Activated T-cell treated with anti-CD3 and anti-CD28 coated beads for 48 hours (primary cell): ENCODE measurements around the gene SRP14.
"Not testable (repeated sequence)": the region's sequence is repeated elsewhere in the genome, so short reads cannot be mapped to it uniquely, and the experiment has no call there.

Experiments used
- DNase-seq: peaks from one replicate; pipeline ENCODE4 v3.0.0-alpha.2; 2020; ENCODE audit warnings: low read depth

Gene SRP14

DNA sequence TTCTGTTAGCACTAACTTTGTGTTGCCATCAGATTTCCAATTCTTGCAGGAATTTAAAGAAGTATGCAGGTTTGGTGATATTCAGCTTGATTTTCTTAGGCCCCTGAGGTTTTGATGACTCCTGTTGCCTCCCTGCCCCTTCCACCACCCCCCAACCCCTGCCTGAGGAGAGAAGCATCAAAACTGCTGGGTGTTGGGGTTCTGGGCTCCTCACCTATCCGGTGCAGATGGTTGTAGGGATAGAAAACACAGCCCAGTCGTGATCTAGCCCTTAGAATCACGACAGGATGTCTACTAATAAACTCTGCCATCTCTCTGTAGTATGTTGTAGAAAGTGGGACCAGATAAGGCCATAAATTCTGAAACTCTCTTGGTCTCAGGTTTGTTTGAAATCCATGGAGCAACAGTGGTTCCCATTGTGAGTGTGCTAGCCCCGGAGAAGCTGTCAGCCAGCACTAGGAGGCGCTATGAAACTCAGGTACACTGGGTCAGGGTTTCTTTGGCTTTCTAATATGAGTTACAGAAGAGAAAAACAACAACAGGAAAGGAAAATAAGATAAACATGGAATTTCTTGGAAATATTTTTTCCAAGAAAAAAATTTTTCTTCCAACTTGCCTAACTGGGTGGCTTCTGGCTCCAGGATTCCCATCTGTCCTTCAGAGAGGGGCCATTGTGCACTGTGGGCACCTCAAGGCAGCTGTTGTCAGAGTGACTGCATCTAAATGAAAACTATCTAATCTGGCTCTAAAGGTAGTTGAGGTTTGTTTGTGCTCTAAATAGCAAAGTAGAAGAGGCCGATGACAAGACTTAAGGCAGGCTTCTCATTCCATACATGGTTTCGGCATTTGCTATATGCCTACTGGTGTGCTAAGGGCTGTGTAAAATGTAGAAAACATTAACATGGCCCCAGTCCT is 8.7 kb downstream of the SRP14 start:
- no peak for DNase-seq

DNA sequence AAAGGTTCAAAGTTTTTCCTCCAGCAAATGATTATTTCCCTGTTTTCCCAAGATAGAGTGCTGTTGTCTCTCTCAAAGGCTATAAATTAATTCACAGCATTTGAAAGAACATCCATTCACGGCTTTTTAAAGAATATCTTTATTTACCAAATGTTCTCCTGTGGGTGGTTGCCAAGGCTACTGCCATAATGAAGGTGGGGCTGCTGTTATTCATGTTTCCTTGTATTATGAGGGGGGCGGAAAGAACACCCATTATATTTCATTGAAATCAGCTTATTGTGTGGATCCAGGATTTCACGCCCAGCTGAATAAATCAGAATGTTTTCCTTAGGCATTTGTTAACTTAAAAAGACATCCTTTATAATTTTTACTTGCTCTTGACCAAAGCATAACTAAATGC is 10.1 kb downstream of the SRP14 start:
- DNase-seq, result no peak

DNA sequence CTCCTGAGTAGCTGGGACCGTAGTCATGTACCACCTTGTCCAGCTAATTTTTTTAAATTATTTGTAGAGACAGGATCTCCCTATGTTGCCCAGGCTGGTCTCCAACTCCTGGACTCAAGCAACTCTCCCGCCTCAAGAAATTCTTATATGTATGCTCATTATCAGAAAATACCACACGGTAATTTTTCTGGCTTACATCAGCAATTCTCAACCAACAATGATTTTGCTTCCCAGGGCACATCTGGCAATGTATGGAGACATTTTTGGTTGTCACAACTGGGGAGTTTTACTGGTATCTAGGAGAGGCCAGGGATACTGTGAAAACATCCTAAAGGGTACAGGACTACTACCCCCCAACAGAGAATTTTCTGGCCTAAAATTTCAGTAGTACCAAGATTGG is 10.8 kb downstream of the SRP14 start:
- no peak for DNase-seq

DNA sequence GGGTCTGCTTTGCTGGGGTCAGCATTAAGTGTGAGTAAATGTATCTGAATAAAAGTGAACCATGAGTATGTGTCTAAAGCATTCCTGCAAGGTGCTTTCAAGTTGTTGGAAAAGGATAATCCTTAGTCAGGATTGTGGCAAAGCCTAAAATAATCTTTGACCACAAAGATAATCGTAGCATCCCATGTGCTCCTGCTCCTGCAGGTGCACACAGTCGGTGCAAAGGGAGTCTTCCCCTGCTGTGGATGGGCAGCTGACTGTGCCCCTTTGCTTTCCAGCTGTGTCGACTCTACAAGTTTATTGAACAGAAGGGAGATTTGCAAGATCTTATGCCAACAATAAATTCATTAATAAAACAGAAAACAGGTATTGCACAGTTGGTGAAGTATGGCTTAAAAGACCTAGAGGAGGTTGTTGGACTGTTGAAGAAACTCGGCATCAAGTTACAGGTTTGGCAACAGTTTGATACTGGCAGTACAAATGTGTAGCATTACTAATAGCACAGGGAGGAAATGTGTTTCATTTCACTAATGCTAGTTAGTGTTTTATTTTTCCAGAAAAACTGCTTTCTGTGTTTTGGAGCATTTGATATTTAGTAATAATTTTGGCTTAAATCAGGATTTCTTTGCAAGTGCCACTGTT is 22.6 kb downstream of the SRP14 start:
- DNase-seq, result no peak

DNA sequence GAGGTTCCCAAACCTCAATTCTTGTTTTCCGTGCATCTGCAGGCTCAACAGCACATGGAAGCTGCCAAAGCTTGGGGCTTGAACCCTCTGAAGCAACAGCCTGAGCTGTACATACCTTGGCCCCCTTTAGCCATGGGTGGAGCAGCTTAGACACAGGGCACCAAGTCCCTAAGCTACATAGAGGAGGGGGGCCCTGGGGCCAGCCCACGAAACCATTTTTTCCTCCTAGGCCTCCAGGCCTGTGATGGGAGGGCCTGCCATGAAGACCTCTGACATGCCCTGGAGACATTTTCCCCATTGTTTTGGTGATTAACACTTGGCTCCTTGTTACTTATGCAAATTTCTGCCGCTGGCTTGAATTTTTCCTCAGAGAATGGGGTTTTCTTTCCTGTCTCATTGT is 24.6 kb downstream of the SRP14 start:
- DNase-seq, result no peak

DNA sequence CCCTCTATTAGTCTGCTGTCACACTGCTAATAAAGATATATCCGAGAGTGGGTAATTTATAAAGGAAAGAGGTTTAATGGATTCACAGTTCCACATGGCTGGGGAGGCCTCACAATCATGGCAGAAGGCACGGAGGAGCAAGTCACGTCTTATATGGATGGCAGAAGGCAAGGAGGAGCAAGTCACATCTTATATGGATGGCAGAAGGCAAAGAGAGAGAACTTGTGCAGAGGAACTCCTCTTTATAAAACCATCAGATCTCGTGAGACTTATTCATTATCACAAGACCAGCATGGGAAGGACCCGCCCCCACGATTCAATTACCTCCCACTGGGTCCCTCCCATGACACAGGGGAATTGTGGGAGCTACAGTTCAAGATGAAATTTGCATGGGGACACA is 25.6 kb downstream of the SRP14 start:
- DNase-seq, result not testable (repeated sequence)

DNA sequence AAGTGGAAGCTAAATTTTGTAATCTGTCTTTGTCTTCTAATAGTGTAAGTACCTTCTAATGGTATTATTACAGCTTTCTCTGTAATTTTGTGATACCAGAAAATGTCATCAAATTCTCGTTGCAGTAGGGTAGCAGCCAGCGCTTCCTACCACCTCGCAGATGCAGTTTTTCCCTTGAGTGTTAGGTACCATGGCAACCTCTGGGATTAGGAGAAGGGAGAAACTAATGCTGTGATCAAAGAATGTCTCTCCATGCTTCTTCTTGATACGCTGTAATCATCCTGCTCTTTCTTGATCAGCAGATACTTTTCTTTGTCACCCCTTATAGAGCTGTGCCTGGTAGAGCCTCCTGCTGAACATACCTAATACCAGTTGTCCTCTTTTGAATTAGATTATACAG is 27.7 kb downstream of the SRP14 start:
- no peak for DNase-seq

DNA sequence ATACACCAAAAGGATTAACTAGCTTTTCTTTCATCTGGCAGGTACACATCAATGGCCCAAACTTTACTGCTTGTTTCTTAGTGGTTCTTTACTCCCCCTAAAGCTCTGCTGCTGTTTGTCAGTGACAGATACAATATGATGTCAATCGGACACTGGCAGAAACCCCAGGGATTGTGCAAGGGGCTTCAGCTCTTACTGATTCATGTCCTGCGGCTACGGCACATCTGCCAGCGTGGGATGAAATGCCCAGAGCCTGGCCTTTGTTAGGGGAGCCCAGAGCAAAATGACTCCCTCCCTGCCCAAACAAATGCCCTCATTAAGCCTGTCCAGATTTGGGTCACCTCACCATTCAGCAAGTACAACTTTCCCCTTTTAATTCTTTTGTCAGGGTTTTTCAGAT is 28.3 kb downstream of the SRP14 start:
- no peak for DNase-seq

DNA sequence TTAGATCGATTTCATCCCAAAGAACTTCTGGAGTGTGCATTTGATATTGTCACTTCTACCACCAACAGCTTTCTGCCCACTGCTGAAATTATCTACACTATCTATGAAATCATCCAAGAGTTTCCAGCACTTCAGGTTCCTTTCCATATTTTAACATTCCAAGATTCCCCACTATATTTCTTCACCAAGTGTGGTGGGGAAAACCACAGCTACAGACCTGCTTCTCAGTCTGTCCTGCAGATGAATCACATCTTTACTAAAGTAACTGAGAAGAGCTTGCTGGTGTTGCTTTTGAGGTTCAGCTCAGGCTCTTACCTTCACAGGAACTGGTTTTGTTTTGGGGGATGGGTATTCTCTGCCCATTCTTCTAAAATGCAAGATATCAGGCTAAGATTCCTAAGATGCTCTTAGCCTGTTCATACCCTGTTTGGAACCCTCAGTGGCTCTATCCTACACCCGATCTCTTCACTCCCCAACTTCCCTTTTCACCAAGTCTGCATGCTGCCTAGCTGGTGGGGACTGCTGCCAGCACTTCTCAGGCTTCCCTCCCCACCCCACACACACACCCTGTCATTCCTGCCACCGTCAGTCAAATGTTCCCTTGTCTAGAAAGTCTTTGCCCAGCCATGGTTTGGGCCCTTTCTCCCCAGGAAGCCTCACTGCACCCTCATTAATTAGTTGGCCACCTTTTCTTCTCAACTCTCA is 30.8 kb downstream of the SRP14 start:
- no peak for DNase-seq

DNA sequence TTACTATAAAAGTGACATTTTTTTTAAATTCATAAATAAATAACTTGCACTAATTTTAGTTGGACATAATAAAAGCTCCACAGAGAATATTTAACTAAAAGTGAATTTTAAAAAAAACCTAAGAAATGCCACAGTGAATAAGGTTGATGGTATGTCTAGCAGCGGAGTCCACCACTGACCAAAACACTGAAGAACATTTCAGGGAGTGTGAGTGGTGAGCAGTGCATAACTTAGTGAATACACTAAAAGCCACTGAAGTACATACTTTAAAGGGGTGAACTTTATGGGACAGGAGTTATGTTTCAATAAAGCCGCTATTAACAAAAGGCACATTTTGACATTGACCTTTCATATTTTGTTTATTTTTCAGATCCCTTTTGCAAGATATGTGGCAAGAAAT is 32.3 kb downstream of the SRP14 start:
- no peak for DNase-seq

DNA sequence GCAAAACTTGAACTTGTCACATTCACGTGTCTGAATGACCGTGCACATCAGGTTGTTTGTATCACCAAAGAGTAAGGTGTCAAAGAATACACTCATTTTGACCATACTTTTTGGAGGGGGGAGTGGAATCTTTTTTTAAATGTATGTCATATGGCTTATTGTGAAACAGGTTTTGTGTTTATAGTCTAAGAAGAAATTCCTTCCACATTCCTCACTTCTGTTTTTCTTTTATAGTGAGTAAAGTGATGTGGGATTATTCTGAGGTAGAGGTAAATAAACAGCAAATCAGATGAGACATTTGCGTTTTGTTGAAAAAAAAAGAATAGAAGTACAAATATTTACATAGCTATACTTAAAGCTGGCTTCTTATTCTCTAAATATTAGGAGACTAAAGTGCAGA is 33.0 kb downstream of the SRP14 start:
- DNase-seq, result no peak

DNA sequence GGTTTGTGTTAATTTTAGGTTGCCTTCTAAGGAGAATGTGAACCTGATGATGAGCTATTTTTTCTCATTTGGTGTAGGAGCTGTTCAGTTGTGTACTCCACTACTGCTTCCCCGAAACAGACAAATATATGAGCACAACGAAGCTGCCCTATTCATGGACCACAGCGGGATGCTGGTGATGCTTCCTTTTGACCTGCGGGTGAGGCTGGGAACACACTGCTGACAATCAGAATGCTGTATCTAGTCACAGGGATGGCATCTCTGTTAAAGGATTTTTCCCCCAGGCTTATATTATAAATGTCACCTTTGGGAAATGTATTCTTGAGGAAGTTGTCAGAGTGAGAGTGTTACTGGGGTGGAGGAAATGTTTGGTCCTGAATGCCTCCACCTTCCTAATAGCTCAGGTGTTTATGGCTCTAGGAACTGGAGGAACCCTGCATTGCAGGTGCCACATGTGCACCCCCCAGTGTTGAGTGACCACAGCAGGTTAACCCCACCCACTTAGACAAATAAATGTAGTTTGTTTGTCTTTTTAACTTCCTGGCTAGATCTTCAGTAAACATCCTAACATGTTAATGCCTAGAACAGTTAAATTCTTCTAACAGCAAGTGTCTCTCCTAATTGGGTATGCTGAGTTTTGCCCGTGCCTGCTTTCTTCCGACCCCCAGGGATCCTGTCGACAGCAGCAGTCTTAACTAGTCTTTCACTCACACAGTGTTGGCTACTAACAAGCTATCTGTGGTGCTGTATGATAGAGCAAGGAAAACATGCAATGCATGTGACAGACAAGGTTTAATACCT is 35.7 kb downstream of the SRP14 start:
- DNase-seq, result no peak

DNA sequence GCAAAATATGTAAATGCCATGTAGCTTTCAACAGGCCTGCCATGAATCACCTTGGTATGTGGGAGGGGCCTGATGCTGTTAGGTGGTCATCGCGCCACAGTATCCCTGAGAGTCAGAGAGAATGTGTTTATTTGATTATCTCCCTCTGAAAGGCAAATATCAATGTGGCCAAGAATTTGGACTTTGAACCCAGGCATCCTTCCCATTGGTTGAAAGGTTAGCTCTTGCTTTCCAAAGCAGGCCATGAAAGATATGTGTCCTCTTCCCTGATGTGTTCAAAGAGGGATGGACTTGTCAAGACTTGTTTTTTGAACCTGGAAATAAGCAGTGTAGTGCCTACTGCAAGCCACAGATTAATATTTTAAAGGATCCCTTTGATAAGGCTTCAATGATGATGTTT is 36.7 kb downstream of the SRP14 start:
- DNase-seq, result no peak

DNA sequence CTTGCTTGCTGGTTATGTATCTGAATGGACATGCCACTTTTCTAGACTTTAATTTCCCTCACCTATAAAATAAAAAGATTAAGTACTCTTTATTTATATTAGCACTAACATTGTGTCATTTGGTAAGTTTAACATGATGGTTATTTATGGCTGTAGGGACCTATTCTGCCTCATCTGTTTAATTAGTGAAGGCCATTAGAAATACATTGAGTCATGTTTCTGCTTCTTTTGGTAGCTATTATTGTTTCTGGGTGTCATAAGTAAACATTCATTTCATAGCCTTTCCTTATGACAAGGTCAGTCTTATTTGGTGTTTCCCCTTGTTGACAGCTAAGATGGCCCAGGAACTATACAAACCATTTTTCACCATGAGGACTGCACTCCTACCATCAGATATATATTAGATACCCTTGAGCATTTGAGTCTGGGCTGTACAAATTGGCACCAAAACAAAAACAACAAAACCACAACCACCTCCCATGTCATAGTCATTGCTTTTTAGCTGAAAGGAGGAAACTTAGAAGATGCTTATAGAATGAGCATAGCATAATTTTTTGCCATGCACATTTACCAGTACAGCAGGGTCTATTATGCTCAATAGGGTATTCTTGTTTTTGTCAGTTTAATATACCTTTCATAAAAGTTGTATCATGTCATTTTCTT is 39.3 kb downstream of the SRP14 start:
- DNase-seq, result no peak

DNA sequence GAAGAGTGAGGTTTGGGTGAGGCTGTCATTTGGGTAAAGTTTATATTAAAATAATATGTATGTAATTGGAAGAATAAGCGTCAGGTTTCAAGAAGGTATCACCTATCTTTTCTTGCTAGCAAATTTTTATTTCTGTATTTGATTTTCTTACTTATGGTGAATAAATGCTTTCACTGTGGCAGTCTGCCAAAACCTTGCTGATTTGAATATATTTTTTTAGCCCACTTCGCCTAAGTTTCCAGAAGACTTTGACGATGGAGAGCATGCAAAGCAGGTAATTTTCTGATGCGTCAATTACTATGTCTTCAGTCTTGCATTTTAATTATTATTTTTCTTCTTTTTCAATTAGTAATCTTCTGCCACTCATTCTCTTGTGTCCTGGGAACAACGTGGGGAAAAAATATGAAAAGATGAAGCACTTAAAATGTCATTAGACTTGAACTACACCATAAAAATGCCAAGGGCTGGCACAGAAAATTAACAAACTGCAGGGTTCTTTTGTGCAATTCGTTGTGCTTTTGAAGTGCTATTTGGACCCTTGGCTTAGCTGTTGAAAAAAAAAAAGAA is 40.4 kb downstream of the SRP14 start:
- no peak for DNase-seq

DNA sequence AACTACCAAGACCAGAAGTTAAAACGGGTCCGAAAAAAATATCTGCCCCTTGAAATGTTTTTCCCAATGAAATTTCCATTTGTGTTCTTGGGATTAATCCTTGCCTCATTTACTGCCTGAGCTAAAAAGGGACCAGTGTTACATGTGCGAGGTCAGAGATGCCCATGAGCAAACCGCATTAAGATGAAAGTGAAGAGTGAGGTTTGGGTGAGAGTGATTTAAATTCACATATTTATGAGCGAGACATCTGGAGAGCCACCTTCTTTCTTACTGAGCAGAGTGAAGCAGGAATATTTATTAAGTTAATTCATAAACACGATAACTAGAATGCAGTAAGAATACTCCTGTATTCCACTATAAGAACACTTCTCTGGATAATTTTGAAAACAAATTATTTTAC is 41.3 kb downstream of the SRP14 start:
- no peak for DNase-seq

DNA sequence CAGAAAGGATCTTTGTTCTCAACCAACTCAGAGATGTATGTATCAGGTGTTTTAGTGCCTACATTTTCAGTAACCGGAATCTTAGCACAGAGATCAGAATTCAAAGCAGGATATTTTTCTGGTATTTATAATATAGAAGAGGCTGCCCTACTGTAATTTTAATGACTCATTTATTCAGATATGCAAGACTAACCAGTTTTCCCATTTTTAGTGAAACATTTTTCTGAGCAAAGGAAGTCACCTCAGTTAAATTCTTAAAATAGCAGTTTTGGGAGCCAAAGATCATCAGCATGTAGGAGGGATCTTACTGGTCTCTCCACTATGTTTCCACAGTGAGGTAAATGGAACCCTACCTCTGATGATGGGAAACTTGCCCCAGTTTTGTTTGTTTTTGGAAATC is 42.0 kb downstream of the SRP14 start:
- no peak for DNase-seq

DNA sequence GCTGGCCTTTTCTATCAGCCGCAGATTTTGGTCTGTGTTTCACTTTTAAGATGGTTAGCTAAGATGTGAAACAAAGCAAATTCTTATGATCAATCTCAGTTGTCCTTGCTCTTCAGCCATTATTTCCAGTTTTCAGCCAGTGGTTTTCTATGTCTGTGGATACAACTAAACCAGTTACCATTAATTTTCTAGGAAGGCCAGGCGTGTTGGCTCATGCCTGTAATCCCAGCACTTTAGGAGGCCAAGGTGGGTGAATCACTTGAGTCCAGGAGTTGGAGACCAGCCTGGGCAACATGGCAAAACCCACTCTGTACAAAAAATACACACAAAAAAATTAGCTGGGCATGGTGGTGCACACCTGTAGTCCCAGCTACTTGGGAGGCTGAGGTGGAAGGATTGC is 42.8 kb downstream of the SRP14 start:
- not testable (repeated sequence) for DNase-seq

DNA sequence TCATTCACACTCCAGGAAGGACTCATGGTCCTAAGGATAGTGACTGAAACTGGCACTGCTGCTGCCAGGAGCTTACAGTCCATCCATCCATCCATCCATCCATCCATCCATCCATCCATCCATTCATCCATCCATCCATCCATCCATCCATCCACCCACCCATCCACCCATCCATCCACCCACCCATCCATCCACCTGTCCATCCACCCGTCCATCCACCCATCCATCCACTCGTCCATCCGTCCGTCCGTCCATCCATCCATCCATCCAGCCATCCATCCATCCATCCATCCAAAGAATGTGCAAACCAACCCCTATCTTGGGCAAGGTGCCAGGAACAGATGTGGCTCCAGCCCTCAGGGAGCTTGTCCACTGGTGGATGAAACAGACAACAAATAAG is 46.0 kb downstream of the SRP14 start:
- DNase-seq, result not testable (repeated sequence)

DNA sequence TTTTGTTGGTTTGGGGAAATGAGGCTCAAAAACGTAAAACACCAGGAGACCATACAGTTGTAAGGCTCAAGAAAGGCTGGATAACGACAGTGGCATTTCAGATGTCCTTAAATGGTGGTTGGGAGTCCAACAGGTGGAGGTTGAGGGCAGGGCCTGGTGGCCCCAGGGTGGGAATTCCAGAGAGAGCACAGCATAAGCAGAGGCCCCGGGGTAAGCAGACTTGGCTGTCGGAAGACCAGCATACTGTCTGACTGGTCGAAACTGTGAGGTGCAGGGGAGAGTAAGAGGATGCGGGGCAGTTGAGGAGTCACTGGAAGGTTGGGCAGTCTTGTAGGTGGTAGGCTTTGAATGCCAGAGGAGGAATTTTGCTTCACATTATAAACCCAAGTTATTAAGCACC is 48.3 kb downstream of the SRP14 start:
- no peak for DNase-seq

DNA sequence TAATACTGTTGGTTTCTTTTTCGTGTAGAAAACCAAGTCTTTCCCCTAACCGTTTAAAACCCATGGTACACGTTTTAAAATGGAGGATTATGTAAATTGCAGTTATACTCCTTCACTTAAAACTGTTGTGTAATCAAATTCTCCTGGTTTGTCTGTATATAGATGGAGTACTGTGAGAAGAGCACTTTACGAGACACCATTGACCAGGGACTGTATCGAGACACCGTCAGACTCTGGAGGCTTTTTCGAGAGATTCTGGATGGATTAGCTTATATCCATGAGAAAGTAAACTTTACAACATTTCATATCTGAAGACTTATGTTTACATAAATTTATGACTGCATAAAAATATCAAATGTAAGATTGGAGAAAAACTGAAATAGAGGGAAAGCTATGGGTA is 51.2 kb downstream of the SRP14 start:
- DNase-seq, result no peak
